ENCODE measurements around the gene LRRC32. TPM values are rescaled to one million over a fixed set of nuclear protein-coding genes. Genes with fewer than 3 reads are reported as not detected.
"Not testable (repeated sequence)": the region's sequence is repeated elsewhere in the genome, so short reads cannot be mapped to it uniquely, and the experiment has no call there.

The LRRC32 gene
- total RNA-seq, 1 donor = 3.0 TPM

DNA sequence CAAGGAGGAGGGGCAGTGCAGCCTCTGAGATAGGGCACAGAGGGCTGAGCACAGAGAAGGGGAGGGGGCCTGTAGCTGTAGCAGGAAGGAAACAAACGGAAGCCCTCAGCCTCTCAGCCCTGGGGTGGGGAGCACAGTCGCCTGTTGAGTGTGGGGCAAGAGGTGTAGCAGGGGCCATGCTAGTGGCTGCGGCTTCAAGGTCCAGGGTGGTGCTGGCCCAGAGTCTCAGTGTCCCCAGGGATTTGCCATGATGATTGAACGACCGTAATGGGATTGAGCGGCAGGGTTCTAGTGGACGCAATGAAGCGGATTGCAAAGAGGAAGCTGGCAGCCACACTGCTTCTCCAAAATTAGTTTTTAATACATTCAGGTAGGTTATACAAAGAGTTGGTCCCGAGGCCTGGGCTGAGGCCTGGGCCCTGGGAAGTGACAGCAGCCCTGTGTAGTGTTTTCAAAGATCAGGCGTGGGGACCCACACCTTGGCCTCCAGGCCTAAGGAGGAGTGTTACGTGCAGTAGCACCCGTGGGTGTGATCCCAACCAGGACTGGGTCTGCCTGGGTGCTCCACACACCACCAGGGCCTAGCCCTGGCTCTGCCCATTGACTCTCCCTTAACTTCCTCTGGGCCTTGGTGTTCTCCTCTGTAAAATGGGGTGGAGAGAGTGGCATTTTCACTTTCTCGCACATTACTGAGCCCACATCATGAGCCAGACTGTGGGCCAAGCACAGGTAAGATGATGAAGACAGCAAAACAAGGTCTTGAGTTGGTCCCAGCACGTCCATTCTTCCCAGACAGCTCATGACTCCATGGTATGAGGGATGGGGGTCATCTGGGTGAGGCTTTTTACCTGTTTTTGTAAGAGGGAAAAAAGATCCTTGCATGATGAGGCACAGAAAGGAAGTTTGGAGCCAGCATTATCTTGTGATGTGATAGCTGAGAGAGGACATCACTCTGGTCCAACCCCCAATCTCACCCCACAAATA, 13.1 kb downstream of the LRRC32 start:
- Histone ChIP-seq H3K4me3 (ENCODE audit: low read length) (no peak overlapping the region), H3K27me3 (ENCODE audit: insufficient read depth, low read length) (no peaks in the 10 kb centered on the region), H3K4me1 (ENCODE audit: insufficient read depth, low read length) (no peaks in the 10 kb centered on the region), H3K9me3 (ENCODE audit: low read depth, low read length) (no peaks in the 10 kb centered on the region)

DNA sequence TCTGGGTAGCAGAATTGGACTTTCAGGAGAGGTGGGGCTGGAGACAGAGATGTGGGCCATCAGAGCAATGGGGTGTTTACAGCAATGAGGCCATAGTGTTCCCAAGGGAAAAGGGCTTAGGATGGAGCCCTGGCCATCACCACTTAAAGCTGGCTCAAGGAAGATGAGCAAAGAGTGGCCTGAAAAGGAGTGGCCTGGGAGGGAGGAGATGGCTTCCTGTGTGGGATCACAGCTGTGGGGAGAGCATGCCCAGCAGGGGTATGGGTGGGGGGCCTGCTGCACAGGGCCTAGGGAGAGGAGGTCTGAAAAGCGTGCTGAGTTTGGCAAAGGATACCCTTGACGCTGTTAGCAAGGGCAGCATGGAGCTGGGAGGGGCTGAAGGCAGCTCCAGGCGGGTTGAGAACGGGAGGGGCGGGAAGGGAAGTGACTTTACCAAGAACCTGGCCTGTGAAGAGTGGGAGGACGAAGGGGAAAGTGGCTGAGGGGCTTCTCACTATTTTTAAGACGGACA, 13.9 kb downstream of the LRRC32 start:
- Histone ChIP-seq H3K4me3 (ENCODE audit: low read length) (no peak overlapping the region), H3K27me3 (ENCODE audit: insufficient read depth, low read length) (no peaks in the 10 kb centered on the region), H3K4me1 (ENCODE audit: insufficient read depth, low read length) (no peaks in the 10 kb centered on the region), H3K9me3 (ENCODE audit: low read depth, low read length) (no peaks in the 10 kb centered on the region)

DNA sequence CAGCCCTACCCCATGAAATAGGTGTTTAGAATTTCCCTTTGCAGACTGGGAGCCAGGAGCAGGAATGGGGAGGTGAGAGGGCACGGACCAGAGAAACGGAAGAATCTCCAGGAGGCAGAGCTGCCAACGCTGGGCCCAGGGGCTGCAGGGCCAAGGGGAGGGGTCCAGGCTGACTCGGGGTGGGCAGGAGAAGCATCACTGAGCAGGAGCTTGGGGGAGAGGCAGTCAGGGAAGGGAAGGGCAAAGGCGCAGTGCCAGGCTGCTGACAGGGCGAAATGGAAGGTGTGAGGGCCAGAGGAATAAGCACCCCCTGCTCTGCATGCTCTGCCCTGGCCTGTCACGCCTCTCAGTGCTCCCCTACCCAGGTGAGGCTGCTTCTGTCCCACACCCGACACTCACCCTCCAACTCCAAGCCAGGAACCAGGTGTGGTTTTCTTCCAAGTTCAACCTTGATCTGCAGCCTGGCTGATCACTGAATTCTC, 14.5 kb downstream of the LRRC32 start:
- Histone ChIP-seq H3K27me3 (ENCODE audit: insufficient read depth, low read length) (no peaks in the 10 kb centered on the region), H3K9me3 (ENCODE audit: low read depth, low read length) (no peaks in the 10 kb centered on the region), H3K4me1 (ENCODE audit: insufficient read depth, low read length) (no peaks in the 10 kb centered on the region), H3K4me3 (ENCODE audit: low read length) (no peak overlapping the region)

DNA sequence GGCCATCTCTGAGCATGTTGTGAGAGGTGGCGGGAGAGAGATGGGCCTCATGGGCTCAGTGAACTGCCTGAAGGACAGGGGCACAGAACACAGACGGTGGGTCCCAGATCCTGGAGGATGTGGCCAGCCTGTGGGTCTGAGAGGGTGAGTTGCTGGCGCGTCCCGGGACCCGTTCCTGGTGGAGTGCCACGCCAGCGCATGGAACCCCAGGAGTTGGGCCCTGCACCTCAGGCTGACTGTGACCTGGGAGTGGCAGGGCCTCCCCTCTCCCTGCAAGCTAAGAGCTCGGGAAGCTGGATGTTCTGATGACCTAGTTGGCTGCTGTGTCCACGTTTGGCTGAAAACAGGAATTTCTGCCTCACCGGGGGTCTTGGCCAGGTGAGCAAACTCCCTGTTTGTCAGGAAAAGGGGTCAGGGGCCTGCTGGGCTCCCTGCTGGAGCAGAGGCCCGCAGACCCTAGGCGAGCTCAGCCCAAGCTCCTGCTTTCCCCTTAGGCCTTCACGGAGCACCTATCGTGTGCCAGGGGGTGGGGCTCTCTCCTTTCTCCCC, 15.0 kb downstream of the LRRC32 start:
- H3K4me3 ChIP-seq (ENCODE audit: low read length) = no peak overlapping the region
- no peaks in the 10 kb centered on the region for H3K9me3 ChIP-seq (ENCODE audit: low read depth, low read length)

DNA sequence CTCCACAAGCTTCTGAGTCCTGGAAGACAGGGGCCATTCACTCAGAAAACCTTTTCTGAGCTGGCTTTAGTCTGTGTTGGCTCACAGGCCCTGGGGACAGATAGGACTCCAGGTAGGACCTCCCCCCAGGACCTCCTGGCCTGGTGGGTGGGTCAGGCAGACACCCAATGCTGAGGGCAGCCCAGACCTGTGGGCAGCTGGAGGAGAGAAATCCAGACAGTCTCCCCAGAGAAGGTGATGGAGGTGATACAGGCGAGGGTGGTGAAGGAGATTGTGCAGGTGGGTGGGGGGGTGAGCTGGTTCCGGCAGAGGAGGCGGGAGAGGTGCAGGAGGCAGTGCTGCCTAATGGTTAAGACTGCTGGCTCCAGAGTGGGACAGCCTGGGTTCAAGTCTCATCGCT, 15.6 kb downstream of the LRRC32 start:
- Histone ChIP-seq H3K4me3 (ENCODE audit: low read length) (no peak overlapping the region), H3K27me3 (ENCODE audit: insufficient read depth, low read length) (peaks cover 3% of the 10 kb centered on the region), H3K4me1 (ENCODE audit: insufficient read depth, low read length) (no peaks in the 10 kb centered on the region), H3K9me3 (ENCODE audit: low read depth, low read length) (no peaks in the 10 kb centered on the region)

More for the DNA sequence above, 15.0 kb downstream of the LRRC32 start:
- Histone ChIP-seq H3K4me1 (ENCODE audit: insufficient read depth, low read length) (no peaks in the 10 kb centered on the region), H3K27me3 (ENCODE audit: insufficient read depth, low read length) (no peaks in the 10 kb centered on the region)

DNA sequence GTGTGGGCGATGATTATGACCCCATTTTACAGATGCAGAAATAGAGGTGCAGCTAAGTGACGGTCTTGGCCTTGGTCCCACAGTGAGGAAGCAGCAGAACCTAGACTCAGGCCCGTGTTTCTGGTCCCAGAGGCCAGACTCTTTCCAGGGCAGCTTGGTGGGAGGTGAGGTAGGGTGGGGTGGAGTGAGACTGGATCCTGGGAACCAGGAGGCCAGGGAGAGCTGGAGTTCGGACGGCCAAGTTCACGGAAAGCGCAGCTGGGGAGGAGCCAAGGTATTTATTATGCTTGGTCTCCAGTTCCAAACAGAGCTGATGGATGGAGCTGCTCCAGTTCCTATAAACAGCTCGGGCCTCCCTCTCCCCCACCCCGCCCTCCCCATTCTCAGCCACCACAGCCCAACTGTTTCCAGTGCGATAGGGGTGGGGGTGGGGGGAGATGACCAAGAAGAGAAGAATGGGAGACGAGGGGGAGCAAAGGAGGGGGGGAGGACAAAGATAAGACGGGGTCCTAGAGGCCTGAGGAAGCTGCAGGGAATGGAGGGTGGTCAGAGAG, 16.2 kb downstream of the LRRC32 start:
- Histone ChIP-seq H3K4me1 (ENCODE audit: insufficient read depth, low read length) (no peaks in the 10 kb centered on the region), H3K4me3 (ENCODE audit: low read length) (no peak overlapping the region), H3K9me3 (ENCODE audit: low read depth, low read length) (no peaks in the 10 kb centered on the region), H3K27me3 (ENCODE audit: insufficient read depth, low read length) (peaks cover 4% of the 10 kb centered on the region)

DNA sequence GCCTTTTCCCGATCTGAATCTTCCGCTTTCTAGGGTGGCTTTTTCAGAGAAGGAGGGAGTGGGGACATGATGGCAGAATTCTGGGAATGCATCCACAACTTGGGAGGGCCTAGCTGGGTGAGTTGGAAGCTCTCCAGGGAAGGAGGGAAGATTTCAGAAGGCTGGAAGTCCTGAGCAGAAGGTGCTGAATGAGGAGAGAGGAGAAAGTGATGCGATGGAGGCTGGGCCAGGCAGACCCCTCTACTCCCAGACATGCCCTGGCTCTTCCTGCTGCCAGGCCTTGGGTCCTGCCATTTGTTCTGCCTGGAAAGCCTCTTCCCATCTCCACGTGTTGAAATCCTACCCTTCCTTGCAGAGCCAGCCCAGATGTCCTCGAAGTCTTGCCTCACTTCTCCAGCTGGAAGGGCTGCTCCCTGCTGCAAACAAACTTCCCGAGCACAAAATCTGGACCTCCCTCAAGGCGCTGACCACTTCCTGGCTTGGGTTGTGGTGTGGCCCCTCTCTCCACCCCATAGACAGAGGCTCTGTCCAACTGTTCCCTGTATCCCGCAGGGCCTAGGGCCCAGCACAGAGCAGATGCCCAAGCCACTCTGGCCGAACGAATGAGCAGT, 16.8 kb downstream of the LRRC32 start:
- Histone ChIP-seq H3K27me3 (ENCODE audit: insufficient read depth, low read length) (peaks cover 4% of the 10 kb centered on the region), H3K4me1 (ENCODE audit: insufficient read depth, low read length) (no peaks in the 10 kb centered on the region), H3K4me3 (ENCODE audit: low read length) (no peak overlapping the region), H3K9me3 (ENCODE audit: low read depth, low read length) (no peaks in the 10 kb centered on the region)

DNA sequence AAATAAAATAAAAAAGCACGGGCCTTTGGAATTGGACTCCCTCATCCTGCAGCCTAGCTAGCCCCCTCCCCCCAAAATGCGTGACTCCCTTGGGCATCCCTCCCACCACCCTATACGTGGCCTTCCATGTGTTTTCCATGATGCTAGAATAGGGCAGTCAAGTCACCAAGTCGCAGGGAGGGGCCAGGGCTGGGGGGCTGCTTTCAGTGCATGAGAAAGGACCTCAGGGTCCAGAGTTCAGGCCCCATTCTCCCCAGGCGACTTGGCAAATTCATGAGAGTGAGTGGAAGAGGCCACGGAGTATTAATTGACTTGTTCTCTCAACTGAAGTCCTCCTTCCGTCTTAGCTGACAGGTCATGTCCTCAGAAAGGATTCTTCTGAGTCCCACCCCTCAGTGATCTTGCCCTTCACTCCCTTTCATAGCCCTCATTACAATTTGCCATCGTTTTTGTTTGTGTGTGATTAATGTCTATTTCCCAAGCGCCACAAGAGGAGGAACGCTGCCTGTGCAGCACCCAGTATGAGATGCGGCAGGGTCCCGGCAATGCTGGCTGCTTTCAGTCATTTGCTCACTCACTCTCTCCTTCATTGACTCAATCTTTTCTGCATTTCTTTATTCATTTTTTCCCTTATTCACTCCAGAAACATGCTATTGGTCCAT, 17.4 kb downstream of the LRRC32 start:
- Histone ChIP-seq H3K9me3 (ENCODE audit: low read depth, low read length) (no peaks in the 10 kb centered on the region), H3K4me3 (ENCODE audit: low read length) (no peak overlapping the region), H3K27me3 (ENCODE audit: insufficient read depth, low read length) (peaks cover 6% of the 10 kb centered on the region), H3K4me1 (ENCODE audit: insufficient read depth, low read length) (no peaks in the 10 kb centered on the region)

DNA sequence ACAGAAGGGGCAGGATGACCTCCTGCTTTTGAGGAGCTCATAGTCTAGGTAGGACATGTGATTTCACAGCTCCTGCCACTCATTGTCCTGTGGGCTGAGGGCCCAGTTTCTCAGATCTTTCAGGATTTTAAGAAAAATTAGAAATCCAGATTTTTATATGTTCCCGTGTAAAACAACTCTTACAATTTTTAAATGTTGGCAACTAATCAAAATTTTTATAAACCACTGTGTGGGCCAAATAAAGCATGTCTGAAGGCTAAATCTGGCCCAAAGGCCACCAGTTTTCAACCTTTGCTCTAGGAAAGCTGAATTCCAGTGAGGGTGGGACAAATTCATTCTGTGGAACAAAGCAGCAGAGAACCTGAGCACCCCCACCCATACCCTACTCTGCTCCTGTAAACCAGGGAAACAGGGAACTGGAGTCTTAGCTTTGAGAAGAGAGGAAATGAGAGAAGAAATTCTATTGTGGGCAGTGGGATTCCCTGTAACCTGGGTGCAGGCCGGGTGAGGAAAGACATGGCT, 20.6 kb downstream of the LRRC32 start:
- no peaks in the 10 kb centered on the region for H3K4me1 ChIP-seq (ENCODE audit: insufficient read depth, low read length)
- H3K9me3 ChIP-seq (ENCODE audit: low read depth, low read length) = no peaks in the 10 kb centered on the region
- H3K4me3 ChIP-seq (ENCODE audit: low read length) = no peak overlapping the region
- H3K27me3 ChIP-seq (ENCODE audit: insufficient read depth, low read length) = peaks cover 11% of the 10 kb centered on the region

DNA sequence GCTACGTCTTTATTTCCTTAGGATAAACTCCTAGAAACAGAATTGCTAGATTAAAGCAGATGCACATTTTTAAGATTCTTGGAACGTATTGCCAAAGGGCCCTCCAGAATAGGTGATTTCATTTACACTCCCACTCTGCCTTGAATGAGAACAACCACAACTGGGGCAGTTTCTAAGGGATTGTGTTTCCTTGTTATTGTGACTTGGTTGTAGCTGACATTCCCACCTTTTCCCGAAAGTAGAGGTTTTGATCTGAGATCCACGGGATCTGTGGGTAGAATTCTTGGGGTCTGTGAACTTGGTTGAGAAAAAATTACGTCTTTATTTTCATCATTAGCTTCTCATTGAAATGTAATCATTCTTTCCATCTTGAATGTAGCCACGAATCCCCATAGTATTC, 21.5 kb downstream of the LRRC32 start:
- H3K9me3 ChIP-seq (ENCODE audit: low read depth, low read length) = no peaks in the 10 kb centered on the region
- no peaks in the 10 kb centered on the region for H3K4me1 ChIP-seq (ENCODE audit: insufficient read depth, low read length)
- peaks cover 14% of the 10 kb centered on the region for H3K27me3 ChIP-seq (ENCODE audit: insufficient read depth, low read length)
- no peak overlapping the region for H3K4me3 ChIP-seq (ENCODE audit: low read length)

DNA sequence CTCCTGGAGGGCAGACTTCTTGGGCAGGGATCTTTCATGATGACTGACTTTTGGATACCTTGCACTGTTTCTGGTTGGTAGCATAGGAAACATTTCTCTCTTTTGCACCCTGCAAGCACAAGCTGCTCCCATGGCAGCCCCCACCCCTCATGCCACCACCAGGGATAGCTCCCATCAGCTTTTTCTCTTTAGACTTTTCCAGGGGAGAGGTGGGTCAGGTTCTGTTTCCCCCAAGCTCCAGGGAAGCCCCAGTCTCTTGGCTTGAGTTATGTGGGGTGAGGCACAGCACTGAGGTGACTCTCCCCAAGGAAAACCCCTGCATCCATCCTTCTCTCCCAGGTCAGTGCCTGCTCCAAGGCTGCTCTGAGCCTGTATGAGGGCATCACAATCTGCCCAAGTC, 22.5 kb downstream of the LRRC32 start:
- H3K27me3 ChIP-seq (ENCODE audit: insufficient read depth, low read length) = peaks cover 14% of the 10 kb centered on the region
- no peaks in the 10 kb centered on the region for H3K9me3 ChIP-seq (ENCODE audit: low read depth, low read length)
- H3K4me1 ChIP-seq (ENCODE audit: insufficient read depth, low read length) = no peaks in the 10 kb centered on the region
- no peak overlapping the region for H3K4me3 ChIP-seq (ENCODE audit: low read length)

DNA sequence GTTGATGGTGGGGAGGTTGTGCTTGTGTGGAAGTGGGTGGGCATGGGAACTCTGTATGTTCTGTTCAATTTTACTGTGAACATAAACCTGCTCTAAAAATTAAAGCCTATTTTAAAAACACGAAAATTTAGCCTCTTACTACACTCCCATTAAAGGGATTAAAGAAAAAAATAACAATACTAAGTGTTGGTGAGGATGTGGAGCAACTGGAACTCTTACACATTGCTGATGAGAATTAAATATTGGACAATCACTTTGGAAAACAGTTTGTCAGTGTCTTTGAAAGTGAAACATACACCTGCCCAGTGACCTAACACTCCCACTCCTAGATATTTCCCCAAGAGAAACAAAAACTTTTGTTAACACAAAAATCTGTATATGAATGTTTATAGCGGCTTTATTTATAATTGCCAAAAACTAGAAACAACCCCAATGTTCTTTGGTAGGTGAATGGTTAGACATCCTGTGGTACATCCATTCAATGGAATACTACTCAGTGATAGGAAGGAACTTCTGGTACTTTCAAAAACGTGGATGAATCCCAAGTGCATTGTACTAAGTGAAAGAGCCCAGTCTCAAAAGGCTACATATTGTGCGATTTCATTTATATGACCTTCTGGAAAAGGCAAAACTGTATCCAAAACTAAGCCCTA, 23.5 kb downstream of the LRRC32 start:
- H3K27me3 ChIP-seq (ENCODE audit: insufficient read depth, low read length) = peaks cover 14% of the 10 kb centered on the region
- no peak overlapping the region for H3K4me3 ChIP-seq (ENCODE audit: low read length)
- H3K4me1 ChIP-seq (ENCODE audit: insufficient read depth, low read length) = no peaks in the 10 kb centered on the region
- no peaks in the 10 kb centered on the region for H3K9me3 ChIP-seq (ENCODE audit: low read depth, low read length)

DNA sequence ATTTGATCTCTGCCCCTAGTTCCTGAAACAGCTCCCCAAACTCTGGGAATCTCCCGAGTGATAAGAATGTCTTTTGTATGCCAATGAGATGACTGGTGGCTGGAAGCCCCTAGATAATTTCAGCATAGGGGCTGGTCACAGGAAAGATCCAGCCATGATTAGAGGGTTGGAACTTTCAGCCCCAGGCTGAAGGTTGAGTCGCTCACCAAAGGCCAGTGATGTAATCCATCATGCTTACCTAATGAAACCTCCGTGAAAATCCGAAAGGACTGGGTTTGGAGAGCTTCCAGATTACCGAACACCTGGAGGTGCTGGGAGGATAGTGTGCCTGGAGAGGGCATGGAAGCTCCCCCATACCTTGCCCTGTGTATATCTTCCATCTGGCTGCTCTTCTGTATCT, 26.0 kb downstream of the LRRC32 start:
- Histone ChIP-seq H3K9me3 (ENCODE audit: low read depth, low read length) (no peaks in the 10 kb centered on the region), H3K4me1 (ENCODE audit: insufficient read depth, low read length) (no peaks in the 10 kb centered on the region), H3K4me3 (ENCODE audit: low read length) (no peak overlapping the region), H3K27me3 (ENCODE audit: insufficient read depth, low read length) (peaks cover 10% of the 10 kb centered on the region)

DNA sequence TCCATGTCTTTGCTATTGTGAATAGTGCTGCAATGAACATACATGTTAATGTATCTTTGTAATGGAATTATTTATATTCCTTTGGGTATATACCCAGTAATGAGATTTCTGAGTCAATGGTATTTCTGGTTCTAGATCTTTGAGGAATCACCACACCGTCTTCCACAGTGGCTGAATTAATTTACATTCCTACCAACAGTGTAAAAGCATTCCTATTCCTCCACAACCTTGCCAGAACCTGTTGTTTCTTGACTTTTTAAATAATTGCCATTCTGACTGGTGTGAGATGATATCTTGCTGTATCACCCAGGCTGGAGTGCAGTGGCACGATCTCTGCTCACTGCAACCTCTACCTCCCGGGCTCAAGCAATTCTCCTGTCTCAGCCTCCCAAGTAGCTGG, 26.8 kb downstream of the LRRC32 start:
- not testable (repeated sequence) for H3K4me1 ChIP-seq (ENCODE audit: insufficient read depth, low read length); H3K9me3 ChIP-seq (ENCODE audit: low read depth, low read length)

More for the DNA sequence above, 26.8 kb downstream of the LRRC32 start:
- H3K4me3 ChIP-seq (ENCODE audit: low read length); H3K27me3 ChIP-seq (ENCODE audit: insufficient read depth, low read length): not testable (repeated sequence)
